T-helper 2 cell treated with Interferon-gamma antibody and Interleukin-4, amounts not matched to agents 100 ng/mL and 5 ng/mL, for 36 hours (primary cell): ENCODE results near the gene SLC2A11. TPM values are rescaled to one million over a fixed set of nuclear protein-coding genes. Genes with fewer than 3 reads are reported as not detected.
"Not testable (repeated sequence)": the region's sequence is repeated elsewhere in the genome, so short reads cannot be mapped to it uniquely, and the experiment has no call there.

Source experiments
- intact Hi-C: fragments of 100-400 bp; cut with micrococcal nuclease; formaldehyde crosslinking; loops from one replicate; pipeline ENCODE4 v1.15.1; 2023
- total RNA-seq: library from RNA; stranded (reverse); gene quantifications from 2 replicates; pipeline ENCODE4 v1.2.3, GENCODE V29; 2022

SLC2A11 gene
- total RNA-seq, 1 donor from 2014 or later = 7.3 TPM

DNA sequence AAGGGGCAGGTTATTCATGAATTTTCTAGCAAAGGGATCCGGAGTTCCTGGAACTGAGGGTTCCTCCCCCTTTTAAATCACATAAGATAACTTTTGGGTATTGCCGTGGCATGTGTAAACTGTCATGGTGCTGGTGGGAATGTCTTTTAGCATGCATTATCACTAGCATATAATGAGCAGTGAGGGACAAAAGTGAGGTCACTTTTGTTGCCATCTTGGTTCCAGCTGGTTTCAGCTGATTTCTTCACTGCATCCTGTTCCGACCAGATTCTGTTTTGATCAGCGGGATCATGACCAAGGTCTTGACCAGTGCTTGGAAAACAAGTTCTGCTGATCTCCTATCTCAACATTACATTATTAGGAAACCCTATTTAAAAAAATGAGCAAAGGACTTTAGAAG is 43.9 kb downstream of the SLC2A11 start:
- intact Hi-C loops = no loop called here

GRCh38 chr22:23903328-23903971 is 45.8 kb downstream of the SLC2A11 start:
- intact Hi-C loops = no loop called here

- intact Hi-C loops = no loop called here
Observed at GRCh38 chr22:23904573-23905254, 47.0 kb downstream of the SLC2A11 start.

DNA sequence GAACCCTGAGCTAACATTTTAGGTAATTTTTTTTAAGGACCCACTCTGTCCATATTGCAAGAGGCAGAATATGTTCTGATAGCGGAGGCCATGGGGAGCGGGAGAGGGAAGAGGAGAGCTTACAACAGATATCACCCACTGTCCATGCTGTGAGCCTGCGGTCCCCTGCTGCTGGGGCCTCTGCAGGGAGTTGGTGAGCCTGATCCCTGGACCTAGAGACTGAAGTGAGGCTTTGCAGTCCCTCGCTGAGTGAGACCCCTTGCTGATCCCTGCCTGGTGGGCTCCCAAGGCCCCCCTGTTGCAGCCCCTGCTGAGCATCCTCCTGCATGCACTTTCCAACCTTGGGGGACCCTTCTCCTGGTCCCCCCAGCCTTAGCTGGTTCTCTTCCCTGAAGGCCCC is 49.0 kb downstream of the SLC2A11 start:
- intact Hi-C loops = no loop called here

GRCh38 chr22:23907423-23907822 is 49.7 kb downstream of the SLC2A11 start:
- intact Hi-C loops = not testable (repeated sequence)

DNA sequence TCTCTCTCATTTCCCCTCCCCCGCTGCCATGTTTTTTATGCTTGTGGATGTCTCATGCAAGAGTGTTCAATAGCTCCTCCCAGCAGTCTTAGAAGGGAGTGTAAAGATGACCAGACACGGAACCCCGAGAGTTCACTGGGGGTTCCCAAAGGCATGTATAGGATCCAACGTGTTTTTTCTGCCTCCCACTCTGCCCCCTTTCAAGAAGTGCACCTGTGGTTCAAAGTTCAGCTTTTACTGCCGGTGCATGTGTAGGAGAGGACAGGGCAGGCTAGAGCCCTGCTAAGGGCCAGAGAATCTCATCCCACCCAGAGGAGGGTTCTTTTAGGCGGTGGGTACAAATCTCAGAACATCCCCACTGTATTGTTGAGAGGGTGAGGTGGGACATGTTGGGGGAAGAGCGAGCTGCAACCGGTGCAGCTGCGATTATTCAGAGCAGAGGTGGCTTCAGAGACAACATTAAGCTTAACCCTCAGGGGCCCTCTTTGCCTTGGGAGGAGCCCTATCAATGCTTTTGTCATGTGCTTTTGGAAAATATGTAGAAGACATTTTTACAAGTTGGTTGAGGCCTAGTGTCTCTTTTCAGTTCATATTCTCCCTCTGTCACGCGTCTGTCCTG is 51.0 kb downstream of the SLC2A11 start:
- intact Hi-C loops = no loop called here

DNA sequence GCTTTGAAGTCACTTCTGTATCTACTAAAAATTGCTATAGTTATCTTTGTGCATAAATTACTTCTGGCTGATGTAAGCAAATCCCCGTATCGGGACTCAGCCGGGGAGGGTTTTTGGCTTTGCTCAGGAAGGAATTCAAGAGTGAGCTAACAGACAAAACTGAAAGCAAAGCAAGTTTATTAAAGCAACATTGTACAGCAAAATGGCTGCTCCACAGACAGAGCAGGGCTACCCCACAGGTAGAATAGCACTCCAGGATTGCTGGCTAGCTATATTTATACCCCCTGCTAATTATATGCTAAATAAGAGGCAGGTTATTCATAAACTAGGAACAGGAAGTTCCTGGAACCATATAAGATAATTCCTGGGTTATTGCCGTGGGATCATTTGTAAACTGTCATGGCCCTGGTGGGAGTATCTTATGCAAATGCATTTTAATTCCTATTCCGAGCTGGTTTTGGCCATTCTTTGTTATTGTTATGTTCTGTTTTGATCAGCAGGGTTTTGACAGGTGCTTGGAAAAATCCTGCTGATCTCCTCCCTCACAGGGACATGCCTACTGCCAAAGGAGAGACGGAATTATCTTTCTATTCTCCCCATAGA is 51.7 kb downstream of the SLC2A11 start:
- intact Hi-C loops = no loop called here

GRCh38 chr22:23910496-23911190 is 53.0 kb downstream of the SLC2A11 start:
- intact Hi-C loops = loop anchor here (5.0 kb wide), 1 partner anchor 53 kb away; the partner anchor contains the start of gene SLC2A11

GRCh38 chr22:23911318-23911980 is 53.8 kb downstream of the SLC2A11 start:
- intact Hi-C loops = loop anchor here (5.0 kb wide), 1 partner anchor 54 kb away; the partner anchor contains the start of gene SLC2A11

DNA sequence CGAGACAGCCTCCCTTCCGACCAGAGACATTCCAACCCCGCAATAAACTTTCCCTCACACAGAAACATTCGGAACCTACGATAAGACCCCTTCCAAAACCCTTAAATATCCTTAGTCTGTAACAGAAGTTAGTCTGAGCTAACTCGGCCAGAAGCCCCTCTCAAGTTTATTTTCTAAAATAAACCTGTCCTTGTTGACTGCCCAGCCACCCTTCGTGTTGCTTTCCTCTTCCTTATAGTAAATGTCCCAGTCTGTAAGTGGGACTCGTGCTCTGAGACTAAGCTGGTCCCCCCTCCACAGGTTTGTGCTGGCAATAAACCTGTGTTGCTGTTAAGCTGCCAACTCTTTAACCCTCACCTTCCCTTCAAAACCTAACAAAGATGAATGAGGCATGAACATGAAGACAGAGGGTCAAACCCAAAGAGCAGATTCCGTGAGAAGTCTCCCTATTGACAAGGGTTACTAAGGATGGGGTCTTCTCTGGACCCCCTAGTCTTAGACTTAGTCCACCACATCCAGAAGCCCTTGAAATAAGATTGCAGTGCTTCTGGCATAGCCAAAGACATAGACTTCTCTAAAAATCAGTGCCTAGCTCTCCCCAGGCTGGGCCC is 54.7 kb downstream of the SLC2A11 start:
- intact Hi-C loops = loop anchor here (5.0 kb wide), 1 partner anchor 55 kb away; the partner anchor contains the start of gene SLC2A11

DNA sequence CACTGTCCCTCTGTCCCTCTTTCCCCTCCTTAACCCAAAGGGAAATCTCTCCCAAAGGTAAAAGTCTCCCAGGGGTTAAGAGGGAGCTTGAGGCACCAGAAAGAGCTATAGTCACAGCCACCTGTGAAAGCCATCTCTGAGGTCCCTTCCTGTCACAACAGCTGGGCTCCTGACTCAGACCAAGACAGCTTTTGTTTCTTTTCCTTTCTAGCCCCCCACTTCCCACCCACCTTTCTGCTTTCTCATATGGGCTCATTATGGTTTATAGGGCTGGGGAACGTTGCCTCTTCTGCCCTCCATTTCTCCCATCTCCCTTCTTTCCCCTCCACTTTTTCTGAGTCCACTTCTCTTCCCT is 55.6 kb downstream of the SLC2A11 start:
- intact Hi-C loops = loop anchor here (5.0 kb wide), 1 partner anchor 56 kb away; the partner anchor contains the start of gene SLC2A11

DNA sequence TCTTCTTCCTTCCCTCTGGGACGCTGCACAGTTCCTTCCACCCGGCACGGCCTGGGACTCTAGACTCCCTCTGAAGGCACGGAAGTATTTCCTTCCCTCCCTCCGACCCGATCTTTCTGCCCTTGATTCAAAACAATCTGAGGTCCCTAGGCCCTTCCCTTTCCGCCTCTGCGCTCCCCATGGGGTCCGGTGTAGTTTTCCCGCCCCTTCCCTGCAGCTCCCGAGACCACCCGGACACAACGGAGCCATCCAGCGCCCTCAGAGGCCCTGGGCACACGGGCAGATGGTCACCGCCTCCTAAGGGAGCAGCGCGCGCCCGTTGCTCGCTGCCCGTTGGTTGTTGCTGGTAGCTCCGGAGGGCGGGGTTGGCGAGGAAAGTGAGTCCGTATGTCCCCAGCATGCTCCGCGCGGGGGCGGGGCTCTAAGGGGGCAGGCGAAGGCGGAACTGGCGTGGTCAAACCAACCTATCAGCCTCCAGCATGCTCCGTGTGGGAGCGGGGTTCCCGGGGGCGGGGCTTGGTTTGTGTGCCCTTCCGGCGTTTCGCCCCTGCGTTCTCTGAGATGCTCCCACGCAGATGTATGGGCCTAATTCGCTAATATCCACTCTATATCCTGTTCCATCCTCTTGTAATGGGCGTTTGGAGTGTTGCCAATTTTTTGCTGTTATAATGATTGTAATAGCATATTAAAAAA is 56.1 kb downstream of the SLC2A11 start:
- intact Hi-C loops = loop anchor here (1.0 to 5.0 kb wide), 3 partner anchors 20 to 197 kb away; partner anchors contain the start of genes MIF and SLC2A11

- intact Hi-C loops = no loop called here
Observed at GRCh38 chr22:23915290-23915689, 57.6 kb downstream of the SLC2A11 start.

DNA sequence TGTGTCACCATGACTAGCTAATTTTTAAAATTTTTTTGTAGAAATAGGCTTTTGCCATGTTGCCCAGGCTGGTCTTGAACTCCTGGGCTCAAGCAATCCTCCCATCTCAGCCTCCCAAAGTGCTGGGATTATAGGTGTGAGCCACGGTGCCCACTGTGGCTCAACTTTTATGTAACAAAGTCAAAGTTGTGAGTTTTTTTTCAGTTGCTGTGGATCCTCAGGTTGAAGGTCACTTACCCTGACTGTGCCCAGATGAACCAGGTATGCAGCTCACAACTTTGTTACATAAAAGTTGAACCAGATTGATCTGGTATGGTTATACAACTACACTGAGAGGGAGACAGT is 62.6 kb downstream of the SLC2A11 start:
- intact Hi-C loops = not testable (repeated sequence)

GRCh38 chr22:23921586-23922201 is 64.0 kb downstream of the SLC2A11 start:
- intact Hi-C loops = not testable (repeated sequence)

- intact Hi-C loops = no loop called here
Observed at GRCh38 chr22:23922921-23923320, 65.2 kb downstream of the SLC2A11 start.

- intact Hi-C loops = no loop called here
Observed at GRCh38 chr22:23925020-23925606, 67.4 kb downstream of the SLC2A11 start.

DNA sequence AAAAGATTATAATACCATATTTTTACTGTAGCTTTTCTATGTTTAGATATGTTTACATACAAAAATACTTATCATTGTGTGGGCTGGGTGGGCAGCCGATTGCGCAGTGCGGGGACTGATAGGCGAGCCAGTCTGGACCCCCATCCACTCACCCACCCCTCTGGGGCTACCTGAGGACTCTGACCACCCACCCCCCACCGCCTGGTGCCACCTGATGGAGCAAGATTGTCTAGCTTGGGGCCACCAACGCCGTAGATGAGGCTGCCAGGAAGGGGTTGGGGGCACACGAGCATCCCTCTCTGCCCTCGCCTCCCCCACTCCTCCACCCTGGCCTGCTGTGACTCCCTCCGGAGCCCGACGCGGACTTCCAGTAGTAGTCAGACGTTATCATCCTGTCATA is 68.9 kb downstream of the SLC2A11 start:
- intact Hi-C loops = no loop called here
